Choroid plexus epithelial cell (primary cell): ENCODE data around the gene PDE4B.

Source experiments
- DNase-seq: peaks from one replicate; pipeline ENCODE4 v3.0.0-alpha.2; 2010; ENCODE audit warnings: low read depth
- H3K4me3 ChIP-seq: 2 replicates; pipeline ENCODE4 v1.5.1; 2011; ENCODE audit warnings: low read depth, mild to moderate bottlenecking, control low read depth, low read length, moderate library complexity
- TF ChIP-seq, protein P1 (sequence below): conservative IDR thresholded peaks from 2 replicates; pipeline ENCODE4 v1.5.1; 2011; ENCODE audit warnings: low read depth, mild to moderate bottlenecking, control low read depth, inconsistent platforms, low read length, moderate library complexity

Gene PDE4B

DNA sequence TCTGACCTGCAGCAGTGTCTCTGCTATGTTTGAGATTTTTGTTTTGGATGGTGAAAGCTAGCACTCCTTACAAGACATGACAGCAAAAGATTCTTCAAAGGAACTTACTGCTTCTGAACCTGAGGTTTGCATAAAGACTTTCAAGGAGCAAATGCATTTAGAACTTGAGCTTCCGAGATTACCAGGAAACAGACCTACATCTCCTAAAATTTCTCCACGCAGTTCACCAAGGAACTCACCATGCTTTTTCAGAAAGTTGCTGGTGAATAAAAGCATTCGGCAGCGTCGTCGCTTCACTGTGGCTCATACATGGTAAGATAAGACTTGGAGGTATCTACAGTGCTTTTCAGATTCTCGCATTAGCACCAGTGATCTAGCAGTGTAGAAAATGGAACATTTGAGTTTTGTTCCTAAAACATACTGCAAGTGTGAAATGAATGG is 200.2 kb downstream of the PDE4B start:
- TF ChIP-seq, protein P1, sequence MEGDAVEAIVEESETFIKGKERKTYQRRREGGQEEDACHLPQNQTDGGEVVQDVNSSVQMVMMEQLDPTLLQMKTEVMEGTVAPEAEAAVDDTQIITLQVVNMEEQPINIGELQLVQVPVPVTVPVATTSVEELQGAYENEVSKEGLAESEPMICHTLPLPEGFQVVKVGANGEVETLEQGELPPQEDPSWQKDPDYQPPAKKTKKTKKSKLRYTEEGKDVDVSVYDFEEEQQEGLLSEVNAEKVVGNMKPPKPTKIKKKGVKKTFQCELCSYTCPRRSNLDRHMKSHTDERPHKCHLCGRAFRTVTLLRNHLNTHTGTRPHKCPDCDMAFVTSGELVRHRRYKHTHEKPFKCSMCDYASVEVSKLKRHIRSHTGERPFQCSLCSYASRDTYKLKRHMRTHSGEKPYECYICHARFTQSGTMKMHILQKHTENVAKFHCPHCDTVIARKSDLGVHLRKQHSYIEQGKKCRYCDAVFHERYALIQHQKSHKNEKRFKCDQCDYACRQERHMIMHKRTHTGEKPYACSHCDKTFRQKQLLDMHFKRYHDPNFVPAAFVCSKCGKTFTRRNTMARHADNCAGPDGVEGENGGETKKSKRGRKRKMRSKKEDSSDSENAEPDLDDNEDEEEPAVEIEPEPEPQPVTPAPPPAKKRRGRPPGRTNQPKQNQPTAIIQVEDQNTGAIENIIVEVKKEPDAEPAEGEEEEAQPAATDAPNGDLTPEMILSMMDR = no peak
- H3K4me3 ChIP-seq = no peak overlapping the region
- DNase-seq = no peak

DNA sequence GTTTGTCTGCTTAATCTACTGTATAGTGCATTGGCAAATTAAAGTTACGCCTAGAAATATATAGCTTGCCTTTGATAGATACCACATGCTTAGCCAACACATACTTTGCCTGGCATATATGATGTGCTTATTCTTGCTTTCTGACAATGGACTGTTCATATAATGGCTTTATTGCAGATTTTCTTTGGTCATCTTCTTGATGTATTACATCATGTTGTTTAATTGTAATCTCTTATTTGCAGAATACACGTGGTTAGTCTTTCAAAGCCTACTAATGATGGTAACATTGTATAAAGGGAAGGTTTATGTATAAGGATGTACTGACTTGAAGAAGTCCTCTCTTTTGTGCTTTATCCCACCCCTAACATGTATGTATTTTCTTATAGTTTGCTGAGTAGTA is 201.5 kb downstream of the PDE4B start:
- no peak overlapping the region for H3K4me3 ChIP-seq
- no peak for DNase-seq
- TF ChIP-seq, protein P1 = no peak

DNA sequence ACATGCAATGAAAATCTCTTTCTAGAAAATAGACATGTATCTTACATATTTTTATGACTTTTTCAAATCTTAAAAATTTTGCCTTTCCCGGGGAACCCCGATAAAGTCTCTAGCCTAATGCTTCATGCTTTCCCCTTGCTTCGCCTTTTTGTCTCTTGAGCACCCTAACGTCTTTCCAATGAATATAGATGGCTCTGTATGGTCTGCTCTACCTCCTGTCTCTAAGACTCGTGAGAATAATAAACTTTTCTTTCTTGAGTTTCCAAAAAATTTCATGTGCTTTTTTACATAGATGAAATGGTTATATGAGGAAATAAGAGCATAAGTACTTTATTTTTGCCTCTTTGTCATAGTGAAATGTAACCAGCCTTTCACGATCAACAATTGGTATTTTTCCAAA is 202.6 kb downstream of the PDE4B start:
- TF ChIP-seq, protein P1 = no peak
- H3K4me3 ChIP-seq = no peak overlapping the region

DNA sequence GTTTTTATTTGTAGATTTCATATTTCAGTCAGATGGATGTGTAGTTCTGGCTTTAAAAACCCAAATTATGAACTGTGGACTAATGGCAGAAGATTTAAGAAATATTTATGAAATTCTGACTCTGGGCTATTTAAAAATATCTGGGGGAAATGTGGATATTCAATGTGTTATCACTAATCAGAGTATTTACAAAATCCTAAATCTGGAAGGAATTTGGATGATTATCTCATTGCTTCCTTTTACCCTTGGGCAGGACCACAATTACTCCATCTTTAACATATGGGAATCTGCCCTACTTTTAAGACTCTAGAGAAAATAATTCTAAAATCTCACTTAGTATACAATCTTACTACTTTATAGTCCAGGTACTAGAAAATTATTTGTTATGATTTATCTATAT is 203.2 kb downstream of the PDE4B start:
- TF ChIP-seq, protein P1 = no peak
- no peak for DNase-seq
- no peak overlapping the region for H3K4me3 ChIP-seq

More for the DNA sequence above, 202.6 kb downstream of the PDE4B start:
- DNase-seq = no peak

GRCh38 chr1:65997693-65998092 is 205.0 kb downstream of the PDE4B start:
- no peak for DNase-seq
- no peak overlapping the region for H3K4me3 ChIP-seq
- TF ChIP-seq, protein P1 = no peak

GRCh38 chr1:65998763-65999583 is 206.3 kb downstream of the PDE4B start:
- no peak for DNase-seq
- TF ChIP-seq, protein P1 = no peak
- H3K4me3 ChIP-seq = no peak overlapping the region
